AG04450 (cell line): ENCODE data around the gene TRAF3IP3. TPM values are rescaled to one million over a fixed set of nuclear protein-coding genes. Genes with fewer than 3 reads are reported as not detected.

ENCODE experiments used
- CTCF ChIA-PET: fragments of 300-600, 350-600 bp; formaldehyde crosslinking; extraction: SDS; loops from one replicate; lab custom pipeline; 2022; ENCODE audit warnings: antibody characterized with exemption, inconsistent platforms; lab: Charles Lee
- POLR2A ChIA-PET: fragments of 350-600 bp; formaldehyde crosslinking; extraction: SDS; loops from one replicate; lab custom pipeline; 2021; ENCODE audit warnings: antibody characterized with exemption, inconsistent platforms; lab: Yijun Ruan, JAX
- DNase-seq: peaks from one replicate; pipeline ENCODE4 v3.0.0-alpha.2; 2011; ENCODE audit warnings: low read depth, low spot score
- H3K27ac ChIP-seq: one replicate; pipeline ENCODE4 v1.5.1; 2012; ENCODE audit warnings: low read depth, low read length, control low read depth
- H3K27me3 ChIP-seq: one replicate; pipeline ENCODE4 v1.6.0; 2012; ENCODE audit warnings: low read length; ENCODE audit not compliant: control insufficient read depth, insufficient read depth
- H3K4me3 ChIP-seq: 2 replicates; pipeline ENCODE4 v1.5.1; 2011; ENCODE audit warnings: mild to moderate bottlenecking, low read depth, low read length, control low read depth
- H3K9me3 ChIP-seq: 2 replicates; pipeline ENCODE4 v1.5.1; 2012; ENCODE audit warnings: low read length; ENCODE audit not compliant: control insufficient read depth, insufficient read depth
- polyA plus RNA-seq: library from polyadenylated mRNA; depleted of rRNA; stranded (reverse); fragments of >200 nt; gene quantifications from 2 replicates; pipeline ENCODE4 v1.2.3, GENCODE V29; 2011
- TF ChIP-seq, protein P1 (sequence below): IDR thresholded peaks from 2 replicates; pipeline ENCODE4 v1.5.1; 2011; ENCODE audit warnings: low read depth, low read length, control low read depth, inconsistent platforms

Gene TRAF3IP3
- polyA plus RNA-seq, 1 experiment = 0.10 TPM

DNA sequence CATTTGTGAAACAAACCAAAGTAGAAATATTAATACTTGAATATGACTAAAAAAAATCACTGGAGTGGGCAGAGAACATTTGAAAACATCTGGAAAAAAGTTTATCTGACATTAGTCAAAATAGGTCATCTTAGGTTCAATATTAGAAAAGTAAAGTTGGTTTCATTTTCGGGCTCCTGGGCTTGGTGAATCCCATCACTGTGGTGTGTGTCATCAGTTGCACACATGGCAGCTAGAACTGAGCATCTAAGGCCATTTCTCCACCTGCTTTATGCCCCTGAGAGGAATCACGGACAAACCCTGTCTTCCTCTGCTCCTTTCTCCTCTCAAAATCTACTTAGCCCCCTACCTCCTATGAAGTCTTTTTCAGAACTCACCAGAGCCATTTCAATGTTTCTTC is 45.8 kb upstream of the TRAF3IP3 start:
- TF ChIP-seq, protein P1, sequence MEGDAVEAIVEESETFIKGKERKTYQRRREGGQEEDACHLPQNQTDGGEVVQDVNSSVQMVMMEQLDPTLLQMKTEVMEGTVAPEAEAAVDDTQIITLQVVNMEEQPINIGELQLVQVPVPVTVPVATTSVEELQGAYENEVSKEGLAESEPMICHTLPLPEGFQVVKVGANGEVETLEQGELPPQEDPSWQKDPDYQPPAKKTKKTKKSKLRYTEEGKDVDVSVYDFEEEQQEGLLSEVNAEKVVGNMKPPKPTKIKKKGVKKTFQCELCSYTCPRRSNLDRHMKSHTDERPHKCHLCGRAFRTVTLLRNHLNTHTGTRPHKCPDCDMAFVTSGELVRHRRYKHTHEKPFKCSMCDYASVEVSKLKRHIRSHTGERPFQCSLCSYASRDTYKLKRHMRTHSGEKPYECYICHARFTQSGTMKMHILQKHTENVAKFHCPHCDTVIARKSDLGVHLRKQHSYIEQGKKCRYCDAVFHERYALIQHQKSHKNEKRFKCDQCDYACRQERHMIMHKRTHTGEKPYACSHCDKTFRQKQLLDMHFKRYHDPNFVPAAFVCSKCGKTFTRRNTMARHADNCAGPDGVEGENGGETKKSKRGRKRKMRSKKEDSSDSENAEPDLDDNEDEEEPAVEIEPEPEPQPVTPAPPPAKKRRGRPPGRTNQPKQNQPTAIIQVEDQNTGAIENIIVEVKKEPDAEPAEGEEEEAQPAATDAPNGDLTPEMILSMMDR = no peak
- Histone ChIP-seq H3K27me3 (no peaks in the 10 kb centered on the region), H3K27ac (no peak overlapping the region), H3K4me3 (no peak overlapping the region), H3K9me3 (no peaks in the 10 kb centered on the region)
- no peak for DNase-seq
- POLR2A ChIA-PET = no interaction called here
- CTCF ChIA-PET = no interaction called here

DNA sequence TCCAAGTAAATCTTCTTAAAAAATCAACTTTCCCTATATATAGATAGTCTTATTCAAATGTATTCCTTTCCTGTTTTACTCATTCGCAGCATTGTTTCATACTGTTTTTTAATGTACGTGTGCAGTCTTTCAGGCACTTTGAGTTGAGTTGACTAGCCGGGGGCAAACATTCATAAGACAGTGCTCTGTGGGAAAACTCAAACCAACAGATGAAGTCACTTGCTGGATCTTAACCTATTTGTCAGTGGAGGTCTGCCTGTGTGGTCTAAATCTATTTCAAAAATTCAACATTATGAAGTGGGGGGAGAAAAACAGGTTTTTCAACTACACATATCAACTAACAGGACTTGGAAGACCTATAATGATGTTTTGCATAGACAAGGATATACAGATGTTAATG is 45.0 kb upstream of the TRAF3IP3 start:
- TF ChIP-seq, protein P1 = no peak
- ChIA-PET POLR2A (no interaction called here), CTCF (interaction anchor here (1.6 kb wide), 1 partner anchor 37 kb away, joined by 5 read pairs; no protein-coding TSS in a partner anchor)
- DNase-seq = no peak
- Histone ChIP-seq H3K27me3 (no peaks in the 10 kb centered on the region), H3K4me3 (no peak overlapping the region), H3K27ac (no peak overlapping the region), H3K9me3 (no peaks in the 10 kb centered on the region)

DNA sequence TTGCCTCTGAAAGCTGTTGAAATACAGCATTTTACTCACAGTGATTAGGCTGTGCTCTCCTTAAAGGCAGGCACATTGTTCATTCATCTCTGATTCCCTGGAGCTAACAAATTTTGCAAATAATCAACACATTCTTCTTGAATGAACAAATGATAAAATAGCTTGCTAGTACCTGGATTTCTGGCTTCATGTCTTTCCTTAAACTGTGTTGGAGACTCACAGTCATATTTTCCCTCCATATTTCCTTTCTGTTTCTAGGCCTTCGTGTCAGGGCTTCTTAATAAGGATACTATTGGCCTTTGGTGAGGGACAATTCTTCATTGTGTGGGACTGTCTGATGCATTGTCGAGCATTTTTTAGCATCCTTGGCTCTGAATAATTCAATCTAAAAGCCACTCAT is 41.5 kb upstream of the TRAF3IP3 start:
- Histone ChIP-seq H3K27me3 (no peaks in the 10 kb centered on the region), H3K9me3 (no peaks in the 10 kb centered on the region), H3K4me3 (no peak overlapping the region), H3K27ac (no peak overlapping the region)
- DNase-seq = no peak
- ChIA-PET CTCF (interaction anchor here (0.5 kb wide), 1 partner anchor 941 kb away, joined by 3 read pairs; no protein-coding TSS in a partner anchor), POLR2A (interaction anchor here (0.7 kb wide), 1 partner anchor 10 kb away, joined by 3 read pairs; the partner anchor contains the start of gene HSD11B1)
- TF ChIP-seq, protein P1 = no peak

DNA sequence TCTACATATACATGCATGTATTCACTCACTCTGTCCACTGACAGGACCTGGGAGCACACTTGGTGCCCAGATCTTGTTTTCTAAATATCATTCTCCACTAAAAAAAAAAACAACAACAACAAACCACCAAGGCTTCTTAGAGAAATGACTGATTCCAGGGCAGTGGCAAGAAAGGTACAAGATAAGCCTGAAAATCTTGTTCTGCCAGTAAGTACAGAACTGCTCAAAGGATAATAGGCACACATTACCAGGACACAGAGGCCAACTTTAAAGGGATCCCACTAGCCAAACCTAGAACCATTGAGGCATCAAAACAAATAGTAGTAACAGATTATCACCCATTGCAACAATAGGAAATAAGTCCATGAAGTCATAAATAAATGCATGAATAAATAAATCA is 40.5 kb upstream of the TRAF3IP3 start:
- Histone ChIP-seq H3K4me3 (no peak overlapping the region), H3K27me3 (no peaks in the 10 kb centered on the region), H3K9me3 (no peaks in the 10 kb centered on the region), H3K27ac (no peak overlapping the region)
- TF ChIP-seq, protein P1 = no peak
- CTCF ChIA-PET = no interaction called here
- POLR2A ChIA-PET = no interaction called here
- DNase-seq = no peak

DNA sequence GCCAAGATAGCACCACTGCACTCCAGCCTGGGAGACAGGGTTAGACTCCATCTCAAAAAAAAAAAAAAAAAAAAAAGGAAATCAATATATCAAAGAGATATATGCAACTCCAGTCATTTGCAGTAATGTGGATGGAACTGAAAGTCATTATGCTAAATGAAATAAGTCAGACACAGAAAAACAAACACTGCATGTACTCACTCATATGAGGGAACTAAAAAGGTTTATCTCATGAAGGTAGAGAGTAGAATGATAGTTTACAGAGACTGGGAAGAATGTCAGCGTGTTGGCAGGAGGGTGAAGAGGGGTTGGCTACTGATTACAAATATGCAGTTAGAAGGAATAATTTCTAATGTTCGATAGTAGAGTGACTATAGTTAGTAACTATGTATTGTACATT is 38.0 kb upstream of the TRAF3IP3 start:
- Histone ChIP-seq H3K4me3 (no peak overlapping the region), H3K27ac (no peak overlapping the region), H3K9me3 (no peaks in the 10 kb centered on the region), H3K27me3 (no peaks in the 10 kb centered on the region)
- TF ChIP-seq, protein P1 = no peak
- ChIA-PET CTCF (no interaction called here), POLR2A (no interaction called here)
- no peak for DNase-seq
